ENCODE measurements around the gene MAP3K13. TPM values are rescaled to one million over a fixed set of nuclear protein-coding genes. Genes with fewer than 3 reads are reported as not detected.

MAP3K13 gene
- total and polyA plus RNA-seq, 10 of the 15 experiments (the other 5 are each of a cell fraction or from before 2014, with no cell fraction given): 10.5 to 70.8 (median 26.8) TPM

DNA sequence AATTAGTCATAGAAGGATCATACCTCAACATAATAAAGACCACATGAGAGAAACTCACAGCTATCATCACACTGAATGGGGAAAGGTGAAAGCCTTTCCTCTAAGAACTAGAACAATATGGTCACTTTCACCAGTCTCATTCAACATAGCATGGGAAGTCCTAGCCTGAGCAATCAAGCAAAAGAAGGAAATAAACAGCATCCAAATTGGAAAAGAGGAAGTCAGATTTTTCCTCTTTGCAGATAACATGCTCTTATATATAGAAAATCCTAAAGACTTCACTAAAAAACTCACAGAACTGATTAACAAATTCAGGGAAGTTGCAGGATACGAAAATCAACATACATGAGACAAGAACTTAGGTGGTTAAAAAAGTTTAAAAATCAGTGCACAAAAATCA, 24.7 kb downstream of the MAP3K13 start:
- no peak for DNase-seq (ENCODE audit: low read depth, low spot score)
- FAIRE-seq: no peak
- Histone ChIP-seq H3K36me3 (ENCODE audit: control insufficient read depth in 2 of 2, insufficient read depth in 2 of 2, low read length in 1 of 2) (no peaks in the 10 kb centered on the region), H3K27me3 (replicated peaks in 1 of 2; ENCODE audit: control insufficient read depth in 2 of 2, insufficient read depth in 2 of 2, low read length in 1 of 2) (no peaks in the 10 kb centered on the region), H3K4me3 (no peak overlapping the region), H3K4me1 (ENCODE audit: control insufficient read depth, insufficient read depth, low read length) (no peaks in the 10 kb centered on the region), H3K9ac (ENCODE audit: control insufficient read depth, insufficient read depth, low read length) (no peak overlapping the region), H4K20me1 (ENCODE audit: control insufficient read depth, insufficient read depth) (no peaks in the 10 kb centered on the region), H3K4me2 (ENCODE audit: control insufficient read depth, insufficient read depth) (no peak overlapping the region), H3K79me2 (ENCODE audit: control insufficient read depth, insufficient read depth, low read length) (no peaks in the 10 kb centered on the region), H2AFZ (ENCODE audit: control insufficient read depth, low read depth, low read length) (no peak overlapping the region), H3K27ac (ENCODE audit: control insufficient read depth, insufficient read depth) (no peak overlapping the region), H3K9me3 (replicated peaks; ENCODE audit: control insufficient read depth, insufficient read depth, low read length) (no peaks in the 10 kb centered on the region)
- no peak for TF ChIP-seq ZNF384 (IDR thresholded peaks at IDR 0.05; ENCODE audit: borderline replicate concordance, low read depth, low read length)
- TF ChIP-seq ZNF622 (IDR thresholded peaks at IDR 0.05): no peak
- TF ChIP-seq, protein P1, sequence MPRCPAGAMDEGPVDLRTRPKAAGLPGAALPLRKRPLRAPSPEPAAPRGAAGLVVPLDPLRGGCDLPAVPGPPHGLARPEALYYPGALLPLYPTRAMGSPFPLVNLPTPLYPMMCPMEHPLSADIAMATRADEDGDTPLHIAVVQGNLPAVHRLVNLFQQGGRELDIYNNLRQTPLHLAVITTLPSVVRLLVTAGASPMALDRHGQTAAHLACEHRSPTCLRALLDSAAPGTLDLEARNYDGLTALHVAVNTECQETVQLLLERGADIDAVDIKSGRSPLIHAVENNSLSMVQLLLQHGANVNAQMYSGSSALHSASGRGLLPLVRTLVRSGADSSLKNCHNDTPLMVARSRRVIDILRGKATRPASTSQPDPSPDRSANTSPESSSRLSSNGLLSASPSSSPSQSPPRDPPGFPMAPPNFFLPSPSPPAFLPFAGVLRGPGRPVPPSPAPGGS (IDR thresholded peaks at IDR 0.05; ENCODE audit: borderline replicate concordance, insufficient read depth, low read depth, low read length, poor library complexity, severe bottlenecking): no peak
- TF ChIP-seq HCFC1 (IDR thresholded peaks at IDR 0.05; ENCODE audit: low read length): no peak
- TF ChIP-seq SMAD5 (IDR thresholded peaks at IDR 0.05; ENCODE audit: low read depth): no peak
- no peak for TF ChIP-seq SRF (IDR thresholded peaks at IDR 0.05; ENCODE audit: low read depth in 2 of 2, low read length in 2 of 2)
- no peak for TF ChIP-seq YBX1 (IDR thresholded peaks at IDR 0.05)
- TF ChIP-seq, protein P2, sequence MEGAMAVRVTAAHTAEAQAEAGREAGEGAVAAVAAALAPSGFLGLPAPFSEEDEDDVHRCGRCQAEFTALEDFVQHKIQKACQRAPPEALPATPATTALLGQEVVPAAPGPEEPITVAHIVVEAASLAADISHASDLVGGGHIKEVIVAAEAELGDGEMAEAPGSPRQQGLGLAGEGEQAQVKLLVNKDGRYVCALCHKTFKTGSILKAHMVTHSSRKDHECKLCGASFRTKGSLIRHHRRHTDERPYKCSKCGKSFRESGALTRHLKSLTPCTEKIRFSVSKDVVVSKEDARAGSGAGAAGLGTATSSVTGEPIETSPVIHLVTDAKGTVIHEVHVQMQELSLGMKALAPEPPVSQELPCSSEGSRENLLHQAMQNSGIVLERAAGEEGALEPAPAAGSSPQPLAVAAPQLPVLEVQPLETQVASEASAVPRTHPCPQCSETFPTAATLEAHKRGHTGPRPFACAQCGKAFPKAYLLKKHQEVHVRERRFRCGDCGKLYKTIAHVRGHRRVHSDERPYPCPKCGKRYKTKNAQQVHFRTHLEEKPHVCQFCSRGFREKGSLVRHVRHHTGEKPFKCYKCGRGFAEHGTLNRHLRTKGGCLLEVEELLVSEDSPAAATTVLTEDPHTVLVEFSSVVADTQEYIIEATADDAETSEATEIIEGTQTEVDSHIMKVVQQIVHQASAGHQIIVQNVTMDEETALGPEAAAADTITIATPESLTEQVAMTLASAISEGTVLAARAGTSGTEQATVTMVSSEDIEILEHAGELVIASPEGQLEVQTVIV (IDR thresholded peaks at IDR 0.05; ENCODE audit: borderline replicate concordance, partially characterized antibody): no peak
- SMC1A ChIA-PET (ENCODE audit: uncharacterized antibody, unreplicated experiment): no interaction called here
- in situ Hi-C loops (cut with MboI): no loop called here
- RAD21 ChIA-PET (ENCODE audit: unreplicated experiment): no interaction called here
- ATAC-seq: no peak
- CTCF ChIA-PET: interaction anchor here (0.7 kb wide), 1 partner anchor 171 kb away, joined by 3 read pairs; no protein-coding TSS in a partner anchor
- POLR2A ChIA-PET: no interaction called here
- no TSS peak for BruUV-seq (replicated peaks)
- intact Hi-C loops (cut with micrococcal nuclease; ENCODE audit: unreplicated experiment): no loop called here
- WGBS (ENCODE audit: insufficient coverage, insufficient replicate concordance, low lambda C conversion rate, missing lambda C conversion rate): 86% methylated on average over 1 of the region's 1 CpG

Measured in GM12878 (cell line).